D721Med (cell line): ENCODE results near the gene ANKRD50.

Experiments used
- DNase-seq: peaks from one replicate; pipeline ENCODE4 v3.0.0; 2011; ENCODE audit warnings: low spot score; ENCODE audit not compliant: insufficient read length
- FAIRE-seq: peaks from 2 replicates; lab custom pipeline; 2011; peaks lifted over from hg19 to GRCh38; lab: Jason Lieb, UNC
- TF ChIP-seq, protein P1 (sequence below): IDR thresholded peaks from 2 replicates; pipeline ENCODE4 v1.5.1; 2012; ENCODE audit warnings: mild to moderate bottlenecking, control low read depth; ENCODE audit not compliant: insufficient read depth; ENCODE audit errors: missing control alignments

Gene ANKRD50

DNA sequence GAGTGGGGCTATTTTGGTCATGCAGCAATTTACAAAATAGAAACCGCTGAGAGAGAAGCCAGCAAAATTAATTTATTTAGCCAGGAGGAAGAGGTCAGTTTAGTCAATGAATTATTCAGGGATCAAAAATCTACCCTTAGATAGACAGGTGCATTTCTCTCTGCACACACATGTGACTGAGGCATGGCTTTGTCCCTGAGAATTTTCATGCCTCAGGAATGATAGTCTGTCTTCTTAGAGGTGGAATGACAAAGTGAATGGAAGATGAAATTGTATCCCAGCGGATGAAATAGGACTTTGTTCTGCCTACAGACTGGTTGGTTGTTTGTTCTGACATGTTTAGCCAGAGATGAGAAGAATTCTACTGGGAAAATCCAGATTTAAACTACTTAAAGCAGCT is 46.0 kb downstream of the ANKRD50 start:
- FAIRE-seq (no peak), DNase-seq (no peak)
- TF ChIP-seq, protein P1, sequence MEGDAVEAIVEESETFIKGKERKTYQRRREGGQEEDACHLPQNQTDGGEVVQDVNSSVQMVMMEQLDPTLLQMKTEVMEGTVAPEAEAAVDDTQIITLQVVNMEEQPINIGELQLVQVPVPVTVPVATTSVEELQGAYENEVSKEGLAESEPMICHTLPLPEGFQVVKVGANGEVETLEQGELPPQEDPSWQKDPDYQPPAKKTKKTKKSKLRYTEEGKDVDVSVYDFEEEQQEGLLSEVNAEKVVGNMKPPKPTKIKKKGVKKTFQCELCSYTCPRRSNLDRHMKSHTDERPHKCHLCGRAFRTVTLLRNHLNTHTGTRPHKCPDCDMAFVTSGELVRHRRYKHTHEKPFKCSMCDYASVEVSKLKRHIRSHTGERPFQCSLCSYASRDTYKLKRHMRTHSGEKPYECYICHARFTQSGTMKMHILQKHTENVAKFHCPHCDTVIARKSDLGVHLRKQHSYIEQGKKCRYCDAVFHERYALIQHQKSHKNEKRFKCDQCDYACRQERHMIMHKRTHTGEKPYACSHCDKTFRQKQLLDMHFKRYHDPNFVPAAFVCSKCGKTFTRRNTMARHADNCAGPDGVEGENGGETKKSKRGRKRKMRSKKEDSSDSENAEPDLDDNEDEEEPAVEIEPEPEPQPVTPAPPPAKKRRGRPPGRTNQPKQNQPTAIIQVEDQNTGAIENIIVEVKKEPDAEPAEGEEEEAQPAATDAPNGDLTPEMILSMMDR, result no peak

DNA sequence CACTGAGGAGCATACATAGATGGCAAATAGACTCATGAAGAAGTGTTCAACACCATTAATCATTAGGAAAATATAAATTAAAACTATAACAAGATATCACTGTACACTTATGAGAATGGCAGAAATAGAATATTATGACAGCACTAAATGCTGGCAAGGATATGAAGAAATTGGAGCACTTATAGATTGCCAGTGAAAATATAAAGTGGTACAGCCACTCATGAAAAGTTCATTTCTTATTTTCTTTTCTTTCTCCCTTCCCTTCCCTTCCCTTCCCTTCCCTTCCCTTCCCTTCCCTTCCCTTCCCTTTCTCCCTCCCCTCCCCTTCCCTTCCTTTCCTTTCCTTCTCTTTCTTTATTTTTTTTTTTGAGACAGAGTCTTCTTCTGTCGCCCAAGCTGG is 53.7 kb downstream of the ANKRD50 start:
- TF ChIP-seq, protein P1, result no peak
- no peak for FAIRE-seq

GRCh38 chr4:124650614-124651013 is 61.9 kb downstream of the ANKRD50 start:
- FAIRE-seq (no peak), DNase-seq (no peak)
- TF ChIP-seq, protein P1, result no peak

More for the DNA sequence above, 53.7 kb downstream of the ANKRD50 start:
- DNase-seq, result no peak

DNA sequence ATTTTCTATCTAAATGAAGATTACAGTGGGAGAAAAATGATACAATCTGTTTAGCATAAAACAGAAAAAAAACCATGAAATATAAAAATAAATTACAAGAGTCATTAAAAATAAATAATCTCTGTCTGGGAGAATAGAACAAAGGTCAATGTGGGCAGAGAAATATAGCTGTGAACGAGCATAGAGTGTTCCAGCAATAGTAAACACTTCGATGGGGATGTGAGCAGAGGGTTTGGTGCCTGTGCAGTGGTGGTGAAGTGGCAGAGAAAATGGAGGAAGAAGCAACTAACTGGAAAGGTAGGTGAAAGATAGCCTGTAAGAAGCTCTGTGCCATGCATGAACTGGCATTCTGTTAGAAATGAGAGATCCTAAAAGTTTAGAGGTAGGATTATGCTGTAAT is 64.9 kb downstream of the ANKRD50 start:
- DNase-seq, result no peak
- no peak for FAIRE-seq
- TF ChIP-seq, protein P1, result no peak

GRCh38 chr4:124644621-124645020 is 67.9 kb downstream of the ANKRD50 start:
- TF ChIP-seq, protein P1, result no peak
- FAIRE-seq (no peak), DNase-seq (no peak)

- TF ChIP-seq, protein P1, result no peak
- DNase-seq, result no peak
- FAIRE-seq, result no peak
These were observed 69.7 kb downstream of the ANKRD50 start for GRCh38 chr4:124642846-124643245.

- FAIRE-seq (no peak), DNase-seq (no peak)
- TF ChIP-seq, protein P1, result no peak
These were observed 70.7 kb downstream of the ANKRD50 start for GRCh38 chr4:124641715-124642381.
